ENCODE results near the gene RAB36. TPM values are rescaled to one million over a fixed set of nuclear protein-coding genes. Genes with fewer than 3 reads are reported as not detected.

The RAB36 gene
- total RNA-seq, 1 experiment from 2014 or later, result 1.4 TPM

- Histone ChIP-seq H2AFZ (ENCODE audit: low read length) (no peak overlapping the region), H2BK20ac (ENCODE audit: low read depth, low read length, poor library complexity, severe bottlenecking) (no peak overlapping the region), H3T11ph (ENCODE audit: low read length) (no peak overlapping the region), H3K23ac (ENCODE audit: insufficient read length, low read depth, low read length) (no peak overlapping the region), H3K4ac (ENCODE audit: low read depth, low read length) (no peak overlapping the region), H3K79me2 (ENCODE audit: insufficient read depth, low read length) (peaks cover 38% of the 10 kb centered on the region), H3K18ac (ENCODE audit: insufficient read length, low read depth, low read length) (no peak overlapping the region), H4K5ac (ENCODE audit: insufficient read length, low read depth, low read length) (no peak overlapping the region), H2BK15ac (ENCODE audit: low read depth, low read length) (no peak overlapping the region), H3K27me3 (ENCODE audit: insufficient read depth, low read length) (no peaks in the 10 kb centered on the region), H3K27ac (ENCODE audit: insufficient read length, low read depth, low read length) (no peak overlapping the region), H3K4me1 (ENCODE audit: insufficient read depth, low read length) (no peaks in the 10 kb centered on the region), H3K56ac (ENCODE audit: insufficient read length, low read depth, low read length) (no peak overlapping the region), H3K9me3 (ENCODE audit: control insufficient read depth, low read depth, low read length) (no peaks in the 10 kb centered on the region), H3K4me2 (ENCODE audit: insufficient read depth, insufficient read length, low read length) (no peak overlapping the region), H4K8ac (replicated peaks; ENCODE audit: insufficient read length, low read depth, low read length) (no peak overlapping the region), H3K14ac (ENCODE audit: insufficient read depth, low read length) (no peak overlapping the region), H2BK120ac (ENCODE audit: low read depth, low read length, poor library complexity, severe bottlenecking) (no peak overlapping the region), H2AK5ac (ENCODE audit: insufficient read length, low read length) (no peak overlapping the region), H2BK5ac (ENCODE audit: insufficient read length, low read length) (no peak overlapping the region), H4K20me1 (ENCODE audit: control insufficient read depth, insufficient read depth, insufficient read length) (no peaks in the 10 kb centered on the region), H3K9ac (ENCODE audit: extremely low read depth, insufficient read length, low read length) (no peak overlapping the region), H3K23me2 (ENCODE audit: insufficient read length, low read depth, low read length, poor library complexity, severe bottlenecking) (no peaks in the 10 kb centered on the region), H3K79me1 (ENCODE audit: insufficient read depth, low read depth, low read length, poor library complexity, severe bottlenecking) (peaks cover 15% of the 10 kb centered on the region), H4K91ac (ENCODE audit: insufficient read length, low read depth, low read length) (no peak overlapping the region), H2BK12ac (ENCODE audit: insufficient read length, low read depth, low read length) (no peak overlapping the region)
- WGBS (ENCODE audit: extremely low coverage, insufficient read length, low lambda C conversion rate), result no CpG with 5 or more reads among the region's 6 CpGs
- H3K4me3 Mint-ChIP-seq, result no peak overlapping the region
- peaks cover 9 to 22% (median 18%) of the 10 kb centered on the region in 3 experiments; a peak in 6 of 7 replicates for H3K36me3 Mint-ChIP-seq (ENCODE audit: insufficient read depth in 1 of 3, low read depth in 3 of 3)
- no peak for TF ChIP-seq CTCF (conservative IDR thresholded peaks at IDR 0.05)
- H3K9me3 Mint-ChIP-seq, result no peaks in the 10 kb centered on the region
- peaks cover 26 to 29% of the 10 kb centered on the region in 2 experiments for H3K4me1 Mint-ChIP-seq
- H3K27me3 Mint-ChIP-seq (ENCODE audit: low read depth), result no peaks in the 10 kb centered on the region
- no peak for DNase-seq
- H3K27ac Mint-ChIP-seq, result no peak overlapping the region
Observed at GRCh38 chr22:23210428-23211170, 65.3 kb downstream of the RAB36 start.
